DND-41 (cell line): Measurements from ENCODE around the gene RSBN1L.

Experiments
- ATAC-seq: fragments of 200-7000 bp; cut with Tn5 transposase; 3 replicates; pipeline ENCODE4 v1.9.1; 2021; ENCODE audit warnings: low read depth; ENCODE audit not compliant: insufficient read depth
- DNase-seq: peaks from one replicate; pipeline ENCODE4 v3.0.0-alpha.2; 2020
- H2AFZ ChIP-seq: 2 replicates; pipeline ENCODE4 v1.6.0; 2012; ENCODE audit warnings: low read depth, low read length
- H3K27ac ChIP-seq: 2 replicates; pipeline ENCODE4 v1.5.1; 2012; ENCODE audit warnings: low read length, inconsistent platforms
- H3K27me3 ChIP-seq: fragments of 200-600 bp; sonication (generic); 2 replicates; pipeline ENCODE4 v1.6.0; 2012; ENCODE audit warnings: low read length, mild to moderate bottlenecking, inconsistent platforms; ENCODE audit not compliant: insufficient read depth, poor library complexity
- H3K36me3 ChIP-seq: 2 replicates; pipeline ENCODE4 v1.5.1; 2012; ENCODE audit warnings: low read length, inconsistent platforms; ENCODE audit not compliant: insufficient read depth
- H3K4me1 ChIP-seq: 2 replicates; pipeline ENCODE4 v1.5.1; 2012; ENCODE audit warnings: mild to moderate bottlenecking, low read length; ENCODE audit not compliant: insufficient read depth
- H3K4me2 ChIP-seq: 2 replicates; pipeline ENCODE4 v1.6.0; 2012; ENCODE audit warnings: mild to moderate bottlenecking, moderate library complexity, low read length, inconsistent platforms; ENCODE audit not compliant: insufficient read depth
- H3K4me3 ChIP-seq, 2 experiments: fragments of 200-600 bp in 1 of 2; shearing (Covaris generic) in 1 of 2; 2 replicates each; pipeline ENCODE4 v1.5.1; 2012 to 2016; ENCODE audit warnings: inconsistent platforms in 2 of 2, low read length in 2 of 2, mild to moderate bottlenecking in 2 of 2, low read depth in 1 of 2, moderate library complexity in 1 of 2
- H3K79me2 ChIP-seq: 2 replicates; pipeline ENCODE4 v1.6.0; 2012; ENCODE audit warnings: low read length, inconsistent platforms; ENCODE audit not compliant: insufficient read depth
- H3K9ac ChIP-seq: 2 replicates; pipeline ENCODE4 v1.6.0; 2012; ENCODE audit warnings: low read depth, mild to moderate bottlenecking, inconsistent platforms, low read length, moderate library complexity
- H3K9me3 ChIP-seq: 2 replicates; pipeline ENCODE4 v1.5.1; 2012; ENCODE audit warnings: low read length, moderate library complexity, mild to moderate bottlenecking, inconsistent platforms; ENCODE audit not compliant: insufficient read depth, severe bottlenecking
- H4K20me1 ChIP-seq: 2 replicates; pipeline ENCODE4 v1.6.0; 2012; ENCODE audit warnings: low read length; ENCODE audit not compliant: insufficient read depth
- CTCF ChIP-seq: IDR thresholded peaks from 2 replicates; pipeline ENCODE4 v1.5.1; 2012; ENCODE audit warnings: borderline replicate concordance, low read length, moderate library complexity, mild to moderate bottlenecking; ENCODE audit not compliant: poor library complexity, severe bottlenecking; ENCODE audit errors: extremely low read depth
- EZH2 ChIP-seq: IDR thresholded peaks from 3 replicates; pipeline ENCODE4 v1.6.1; 2012; ENCODE audit warnings: borderline replicate concordance, low read depth, mild to moderate bottlenecking, moderate library complexity, low read length, inconsistent platforms; ENCODE audit not compliant: severe bottlenecking

Gene RSBN1L

DNA sequence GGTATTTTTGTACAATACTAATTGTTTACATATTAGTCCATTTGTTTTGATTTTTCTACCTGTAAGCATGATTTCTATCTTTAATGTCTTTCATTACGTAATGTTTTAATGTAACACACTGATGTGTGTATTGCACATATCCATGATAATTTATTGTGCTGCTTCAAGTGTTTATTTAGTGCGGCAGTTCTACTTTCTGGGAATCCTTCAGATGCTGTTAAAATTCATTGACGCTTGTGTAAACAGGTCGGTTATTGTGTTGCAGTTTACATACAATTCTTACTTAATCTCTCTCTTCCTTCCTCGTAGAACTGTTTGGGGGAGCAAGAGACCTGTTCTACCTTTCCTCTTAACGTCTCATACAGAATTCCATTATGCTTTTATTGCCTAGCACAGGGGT, 95.1 kb downstream of the RSBN1L start:
- ATAC-seq: no peak
- no peaks in the 10 kb centered on the region for H3K9me3 ChIP-seq
- no peak overlapping the region for H2AFZ ChIP-seq
- no peak overlapping the region for H3K27ac ChIP-seq
- H3K79me2 ChIP-seq: peaks cover 29% of the 10 kb centered on the region
- no peak overlapping the region for H3K4me2 ChIP-seq
- peaks cover 20% of the 10 kb centered on the region; the same call in 1 of the 2 replicates for H3K36me3 ChIP-seq
- H4K20me1 ChIP-seq: peaks cover 10% of the 10 kb centered on the region; the same call in 1 of the 2 replicates
- H3K4me3 ChIP-seq: no peak overlapping the region
- TF ChIP-seq EZH2 (no peak), CTCF (no peak)
- H3K9ac ChIP-seq: no peak overlapping the region
- no peaks in the 10 kb centered on the region for H3K27me3 ChIP-seq
- no peak for DNase-seq
- peaks cover 14% of the 10 kb centered on the region for H3K4me1 ChIP-seq

DNA sequence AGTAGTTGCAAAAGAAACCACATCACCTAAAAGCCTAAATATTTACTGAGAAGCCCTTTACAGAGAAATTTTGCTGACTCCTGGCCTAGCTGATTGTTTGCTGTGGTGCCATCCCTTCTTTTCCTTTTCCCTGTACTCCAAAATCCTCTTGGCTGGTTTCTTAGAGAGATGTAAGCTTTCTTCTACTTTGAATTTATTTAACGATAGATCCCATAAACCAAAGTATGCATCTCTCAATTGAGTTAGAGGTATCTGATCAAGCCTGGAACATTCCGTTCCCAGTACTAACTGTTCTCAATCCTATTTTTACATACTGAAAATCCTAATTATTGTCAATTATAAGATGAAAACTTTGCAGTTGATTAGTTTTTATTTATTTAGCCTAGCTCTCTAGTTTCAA, 95.7 kb downstream of the RSBN1L start:
- Histone ChIP-seq H3K4me3 (no peak overlapping the region), H3K36me3 (peaks cover 19% of the 10 kb centered on the region; the same call in 1 of the 2 replicates), H3K27me3 (no peaks in the 10 kb centered on the region), H3K4me1 (peaks cover 20% of the 10 kb centered on the region), H4K20me1 (peaks cover 16% of the 10 kb centered on the region; the same call in 1 of the 2 replicates), H3K27ac (no peak overlapping the region), H3K4me2 (no peak overlapping the region), H3K9me3 (no peaks in the 10 kb centered on the region), H3K9ac (no peak overlapping the region), H2AFZ (no peak overlapping the region), H3K79me2 (peaks cover 35% of the 10 kb centered on the region)
- no peak for DNase-seq
- no peak for ATAC-seq
- TF ChIP-seq EZH2 (no peak), CTCF (no peak)

- no peak overlapping the region for H2AFZ ChIP-seq
- H3K9me3 ChIP-seq: no peaks in the 10 kb centered on the region
- ATAC-seq: no peak
- DNase-seq: no peak
- no peak for TF ChIP-seq EZH2
- no peak for TF ChIP-seq CTCF
- no peak overlapping the region for H3K4me3 ChIP-seq
- no peak overlapping the region for H3K9ac ChIP-seq
- H4K20me1 ChIP-seq: peaks cover 20% of the 10 kb centered on the region; the same call in 1 of the 2 replicates
- H3K27ac ChIP-seq: no peak overlapping the region
- H3K4me1 ChIP-seq: peaks cover 26% of the 10 kb centered on the region
- H3K4me2 ChIP-seq: no peak overlapping the region
- H3K79me2 ChIP-seq: peaks cover 51% of the 10 kb centered on the region
- H3K27me3 ChIP-seq: no peaks in the 10 kb centered on the region
- peaks cover 19% of the 10 kb centered on the region for H3K36me3 ChIP-seq
Measured at GRCh38 chr7:77794000-77794399, 97.7 kb downstream of the RSBN1L start.
